GM12865 (cell line): ENCODE measurements around the gene RELN.

Experiments
- DNase-seq: peaks from one replicate; pipeline ENCODE4 v3.0.0; 2010; ENCODE audit warnings: low read depth
- H3K4me3 ChIP-seq: 2 replicates; pipeline ENCODE4 v1.5.1; 2011; ENCODE audit warnings: mild to moderate bottlenecking, low read depth, low read length, control low read depth
- CTCF ChIP-seq: IDR thresholded peaks from 2 replicates; pipeline ENCODE4 v1.5.1; 2011; ENCODE audit warnings: low read length, control low read depth, low read depth, inconsistent platforms; ENCODE audit not compliant: insufficient read depth; ENCODE audit errors: missing control alignments

The RELN gene

GRCh38 chr7:103689255-103689654 lies 300.2 kb downstream of the RELN start:
- H3K4me3 ChIP-seq: no peak overlapping the region
- DNase-seq: no peak
- TF ChIP-seq CTCF: no peak

- DNase-seq: no peak
- TF ChIP-seq CTCF: no peak
- no peak overlapping the region for H3K4me3 ChIP-seq
Measured at GRCh38 chr7:103687951-103688350, 301.5 kb downstream of the RELN start.

- DNase-seq: no peak
- no peak for TF ChIP-seq CTCF
- H3K4me3 ChIP-seq: no peak overlapping the region
Measured at GRCh38 chr7:103687272-103687671, 302.2 kb downstream of the RELN start.

- no peak for DNase-seq
- TF ChIP-seq CTCF: no peak
Measured at GRCh38 chr7:103686763-103687162, 302.7 kb downstream of the RELN start.

GRCh38 chr7:103686064-103686463 lies 303.4 kb downstream of the RELN start:
- no peak for DNase-seq
- TF ChIP-seq CTCF: no peak
- no peak overlapping the region for H3K4me3 ChIP-seq

More at GRCh38 chr7:103686763-103687162, 302.7 kb downstream of the RELN start:
- H3K4me3 ChIP-seq: no peak overlapping the region

GRCh38 chr7:103685646-103686045 lies 303.8 kb downstream of the RELN start:
- no peak for TF ChIP-seq CTCF
- DNase-seq: no peak
- no peak overlapping the region for H3K4me3 ChIP-seq

- no peak for DNase-seq
- no peak for TF ChIP-seq CTCF
- H3K4me3 ChIP-seq: no peak overlapping the region
Measured at GRCh38 chr7:103683348-103683747, 306.1 kb downstream of the RELN start.
